Coronary artery (tissue), 2 donors: ENCODE results near the gene INTU.

Experiments
- DNase-seq: peaks from one replicate; pipeline ENCODE4 v3.0.0-alpha.2; 2017; ENCODE audit warnings: low spot score
- H3K27ac ChIP-seq, 2 donors: fragments of 200-600 bp; sonication (generic); one replicate each; pipeline ENCODE4 v1.5.1; 2016 to 2019
- H3K4me3 ChIP-seq: fragments of 200-600 bp; sonication (generic); 2 replicates; pipeline ENCODE4 v1.5.1; 2016; ENCODE audit warnings: mild to moderate bottlenecking, moderate library complexity
- CTCF ChIP-seq: fragments of 200-600 bp; sonication (generic); IDR thresholded peaks from one replicate; pipeline ENCODE4 v1.5.1; 2019; ENCODE audit warnings: antibody characterized with exemption

INTU gene

GRCh38 chr4:127667772-127668171, 35.0 kb downstream of the INTU start:
- no peak for DNase-seq
- TF ChIP-seq CTCF: no peak
- H3K4me3 ChIP-seq: no peak overlapping the region
- no peak overlapping the region for H3K27ac ChIP-seq

GRCh38 chr4:127668770-127669169, 36.0 kb downstream of the INTU start:
- no peak overlapping the region for H3K27ac ChIP-seq
- TF ChIP-seq CTCF: no peak

GRCh38 chr4:127669691-127670090, 36.9 kb downstream of the INTU start:
- no peak overlapping the region for H3K27ac ChIP-seq
- TF ChIP-seq CTCF: no peak
- DNase-seq: no peak
- no peak overlapping the region for H3K4me3 ChIP-seq

More at GRCh38 chr4:127668770-127669169, 36.0 kb downstream of the INTU start:
- no peak overlapping the region for H3K4me3 ChIP-seq
- no peak for DNase-seq

GRCh38 chr4:127672111-127672510, 39.4 kb downstream of the INTU start:
- TF ChIP-seq CTCF: no peak
- DNase-seq: no peak
- H3K4me3 ChIP-seq: no peak overlapping the region
- no peak overlapping the region for H3K27ac ChIP-seq

GRCh38 chr4:127685292-127685691, 52.5 kb downstream of the INTU start:
- DNase-seq: no peak
- Histone ChIP-seq H3K27ac (no peak overlapping the region), H3K4me3 (no peak overlapping the region)
- TF ChIP-seq CTCF: no peak

- H3K27ac ChIP-seq: no peak overlapping the region
- H3K4me3 ChIP-seq: no peak overlapping the region
- no peak for DNase-seq
- TF ChIP-seq CTCF: no peak
These were observed 53.9 kb downstream of the INTU start for GRCh38 chr4:127686658-127687057.

- no peak for DNase-seq
- Histone ChIP-seq H3K4me3 (no peak overlapping the region), H3K27ac (no peak overlapping the region)
- no peak for TF ChIP-seq CTCF
These were observed 54.8 kb downstream of the INTU start for GRCh38 chr4:127687580-127687979.
